Glomerular endothelial cell (primary cell): ENCODE measurements around the gene BSND. TPM values are rescaled to one million over a fixed set of nuclear protein-coding genes. Genes with fewer than 3 reads are reported as not detected.

Experiments used
- DNase-seq: peaks from one replicate; pipeline ENCODE4 v3.0.0-alpha.2; 2011; ENCODE audit warnings: low read depth, low spot score; ENCODE audit errors: extremely low read depth
- total RNA-seq: library from RNA; depleted of rRNA; stranded (reverse); fragments of >200 nt; gene quantifications from 2 replicates; pipeline ENCODE4 v1.2.3, GENCODE V29; 2015

The BSND gene
- total RNA-seq, 1 donor from 2014 or later, result not detected

GRCh38 chr1:55044617-55045397, 46.1 kb downstream of the BSND start:
- no peak for DNase-seq

GRCh38 chr1:55045430-55045829, 46.7 kb downstream of the BSND start:
- no peak for DNase-seq

GRCh38 chr1:55046871-55047270, 48.1 kb downstream of the BSND start:
- no peak for DNase-seq

- DNase-seq, result no peak
Measured at GRCh38 chr1:55047611-55048010, 48.9 kb downstream of the BSND start.

GRCh38 chr1:55048453-55049270, 49.9 kb downstream of the BSND start:
- no peak for DNase-seq

GRCh38 chr1:55049271-55049913, 50.7 kb downstream of the BSND start:
- DNase-seq, result no peak

GRCh38 chr1:55049914-55050278, 51.2 kb downstream of the BSND start:
- DNase-seq, result peak; percentile 20

- DNase-seq, result no peak
Measured at GRCh38 chr1:55050283-55050682, 51.5 kb downstream of the BSND start.

GRCh38 chr1:55051169-55051568, 52.4 kb downstream of the BSND start:
- no peak for DNase-seq

- DNase-seq, result no peak
Measured at GRCh38 chr1:55051621-55052020, 52.9 kb downstream of the BSND start.

GRCh38 chr1:55052221-55053142, 53.7 kb downstream of the BSND start:
- DNase-seq, result no peak

GRCh38 chr1:55053265-55053954, 54.7 kb downstream of the BSND start:
- DNase-seq, result no peak

GRCh38 chr1:55054396-55054795, 55.7 kb downstream of the BSND start:
- DNase-seq, result no peak

GRCh38 chr1:55055084-55055882, 56.5 kb downstream of the BSND start:
- DNase-seq, result no peak

- DNase-seq, result no peak
Measured at GRCh38 chr1:55055951-55056631, 57.4 kb downstream of the BSND start.

GRCh38 chr1:55056632-55056992, 57.9 kb downstream of the BSND start:
- DNase-seq, result no peak

GRCh38 chr1:55057270-55057955, 58.7 kb downstream of the BSND start:
- no peak for DNase-seq

- no peak for DNase-seq
Measured at GRCh38 chr1:55057956-55058298, 59.2 kb downstream of the BSND start.
